Measurements from ENCODE around the gene PRDM1. TPM values are rescaled to one million over a fixed set of nuclear protein-coding genes. Genes with fewer than 3 reads are reported as not detected.
A peak's percentile ranks its signal among the peaks of the same experiment; 100 is the strongest.

PRDM1 gene
- polyA plus RNA-seq, 1 of the 3 experiments (the other 2 are of a cell fraction), result 4.0 TPM

DNA sequence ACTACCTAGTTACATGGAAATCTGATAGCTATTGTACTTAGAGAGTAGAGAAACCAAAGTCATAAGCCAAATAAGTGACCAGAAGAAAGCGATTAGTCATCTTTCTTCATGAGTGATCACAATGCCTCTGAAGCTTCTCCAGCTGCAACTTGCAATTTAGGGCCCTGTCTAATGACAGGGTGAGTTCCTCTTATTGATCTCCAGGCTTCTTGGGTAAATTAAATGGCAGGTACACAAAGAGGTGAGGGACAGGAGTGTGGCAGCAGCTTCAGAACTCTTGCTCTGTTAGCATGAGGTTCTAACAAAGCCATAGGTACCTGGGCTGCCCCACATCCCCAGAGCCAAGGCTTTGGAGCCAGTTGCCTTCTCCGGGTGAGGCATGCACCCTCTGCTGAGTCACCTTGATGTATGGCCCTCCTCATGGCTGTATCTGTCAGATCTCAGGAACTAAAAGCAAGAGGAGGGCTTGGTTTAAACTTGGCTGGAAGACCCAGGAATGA is 60.8 kb downstream of the PRDM1 start:
- CTCF ChIA-PET, result interaction anchor here (0.6 kb wide), 2 partner anchors 33 to 193 kb away, joined by 3 read pairs; no protein-coding TSS in a partner anchor

DNA sequence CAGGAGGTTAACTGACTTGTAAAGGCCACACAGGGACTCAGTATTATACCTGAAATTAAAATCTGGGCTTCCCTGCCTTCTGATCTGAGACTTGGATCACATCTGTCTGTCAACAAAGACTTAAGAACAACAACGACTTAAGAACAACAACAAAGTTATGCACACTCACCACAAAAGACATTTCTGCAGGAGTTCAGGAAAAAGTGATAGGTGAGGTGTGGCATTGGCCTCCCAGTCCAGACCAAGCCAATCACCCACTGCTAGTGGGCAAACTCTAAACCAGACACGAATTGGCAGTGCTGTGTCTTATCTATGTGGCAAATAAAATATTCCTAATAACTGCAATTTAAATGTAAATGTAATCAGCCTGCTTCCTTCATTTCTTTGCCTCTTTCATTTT is 61.3 kb downstream of the PRDM1 start:
- no peaks in the 10 kb centered on the region for H3K9me2 ChIP-seq
- H3K79me2 ChIP-seq (ENCODE audit: insufficient read depth), result no peaks in the 10 kb centered on the region
- no peak overlapping the region for H3K27ac ChIP-seq (ENCODE audit: low read depth in 2 of 2, low read length in 1 of 2)
- no peak overlapping the region for H2AFZ ChIP-seq (ENCODE audit: low read depth)
- H3K36me3 ChIP-seq (replicated peaks in 1 of 2; ENCODE audit: control insufficient read depth in 1 of 2, insufficient read depth in 2 of 2, low read length in 1 of 2), result no peaks in the 10 kb centered on the region
- ChIA-PET CTCF (interaction anchor here (0.6 kb wide), 1 partner anchor 192 kb away, joined by 3 read pairs; no protein-coding TSS in a partner anchor), POLR2A (no interaction called here)
- peaks cover 6% of the 10 kb centered on the region for H3F3A ChIP-seq (replicated peaks; ENCODE audit: insufficient read depth)
- H3K9me3 ChIP-seq, result no peaks in the 10 kb centered on the region
- 50% methylated on average over 1 of the region's 2 CpGs for WGBS (ENCODE audit: low lambda C conversion rate)
- no peak for TF ChIP-seq TEAD4 (IDR thresholded peaks at IDR 0.05; ENCODE audit: borderline replicate concordance, insufficient read depth)
- TF ChIP-seq, protein P1, sequence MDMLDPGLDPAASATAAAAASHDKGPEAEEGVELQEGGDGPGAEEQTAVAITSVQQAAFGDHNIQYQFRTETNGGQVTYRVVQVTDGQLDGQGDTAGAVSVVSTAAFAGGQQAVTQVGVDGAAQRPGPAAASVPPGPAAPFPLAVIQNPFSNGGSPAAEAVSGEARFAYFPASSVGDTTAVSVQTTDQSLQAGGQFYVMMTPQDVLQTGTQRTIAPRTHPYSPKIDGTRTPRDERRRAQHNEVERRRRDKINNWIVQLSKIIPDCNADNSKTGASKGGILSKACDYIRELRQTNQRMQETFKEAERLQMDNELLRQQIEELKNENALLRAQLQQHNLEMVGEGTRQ (IDR thresholded peaks at IDR 0.05; ENCODE audit: borderline replicate concordance, low read depth, low read length), result no peak
- peaks cover 0 to 15% of the 10 kb centered on the region in 2 experiments; a peak in 2 of 4 replicates for H3K4me1 ChIP-seq (ENCODE audit: control insufficient read depth in 1 of 2, insufficient read depth in 2 of 2, low read depth in 1 of 2, low read length in 1 of 2)
- no peak for DNase-seq
- no peak overlapping the region for H3K9ac ChIP-seq
- no peaks in the 10 kb centered on the region for H4K20me1 ChIP-seq (ENCODE audit: insufficient read depth)
- H3K27me3 ChIP-seq (ENCODE audit: insufficient read depth), result no peaks in the 10 kb centered on the region
- H3K4me3 ChIP-seq (ENCODE audit: low read depth in 2 of 2, low read length in 1 of 2), result no peak overlapping the region
- 0 out of 2 replicates have a peak overlapping the region, but pooled peaks have one; percentile 35 for H3K4me2 ChIP-seq

More for the DNA sequence above, 60.8 kb downstream of the PRDM1 start:
- Histone ChIP-seq H3K79me2 (ENCODE audit: insufficient read depth) (no peaks in the 10 kb centered on the region), H3K36me3 (replicated peaks in 1 of 2; ENCODE audit: control insufficient read depth in 1 of 2, insufficient read depth in 2 of 2, low read length in 1 of 2) (no peaks in the 10 kb centered on the region), H3K4me2 (peak overlapping the region; percentile 35; the same call in 1 of the 2 replicates), H3K27me3 (ENCODE audit: insufficient read depth) (no peaks in the 10 kb centered on the region), H3K9me2 (no peaks in the 10 kb centered on the region), H4K20me1 (ENCODE audit: insufficient read depth) (no peaks in the 10 kb centered on the region), H3K27ac (ENCODE audit: low read depth in 2 of 2, low read length in 1 of 2) (no peak overlapping the region), H3K9ac (no peak overlapping the region), H2AFZ (ENCODE audit: low read depth) (no peak overlapping the region), H3K9me3 (no peaks in the 10 kb centered on the region), H3F3A (replicated peaks; ENCODE audit: insufficient read depth) (peaks cover 6% of the 10 kb centered on the region), H3K4me1 (ENCODE audit: control insufficient read depth in 1 of 2, insufficient read depth in 2 of 2, low read depth in 1 of 2, low read length in 1 of 2) (peaks cover 0 to 15% of the 10 kb centered on the region in 2 experiments; a peak in 2 of 4 replicates), H3K4me3 (ENCODE audit: low read depth in 2 of 2, low read length in 1 of 2) (no peak overlapping the region)
- 0 out of 4 replicates have a peak, but pooled peaks of 1 of the 2 experiments have one; percentile 11 for TF ChIP-seq EP300 (IDR thresholded peaks at IDR 0.05; ENCODE audit: borderline replicate concordance in 1 of 2, low read depth in 1 of 2, low read length in 1 of 2)
- peak; percentile 14; the same call in 1 of the 2 replicates for TF ChIP-seq JUND (IDR thresholded peaks at IDR 0.05)
- TF ChIP-seq FOXM1 (IDR thresholded peaks at IDR 0.05; ENCODE audit: low read depth), result no peak
- TF ChIP-seq, protein P2, sequence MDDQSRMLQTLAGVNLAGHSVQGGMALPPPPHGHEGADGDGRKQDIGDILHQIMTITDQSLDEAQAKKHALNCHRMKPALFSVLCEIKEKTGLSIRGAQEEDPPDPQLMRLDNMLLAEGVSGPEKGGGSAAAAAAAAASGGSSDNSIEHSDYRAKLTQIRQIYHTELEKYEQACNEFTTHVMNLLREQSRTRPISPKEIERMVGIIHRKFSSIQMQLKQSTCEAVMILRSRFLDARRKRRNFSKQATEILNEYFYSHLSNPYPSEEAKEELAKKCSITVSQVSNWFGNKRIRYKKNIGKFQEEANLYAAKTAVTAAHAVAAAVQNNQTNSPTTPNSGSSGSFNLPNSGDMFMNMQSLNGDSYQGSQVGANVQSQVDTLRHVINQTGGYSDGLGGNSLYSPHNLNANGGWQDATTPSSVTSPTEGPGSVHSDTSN (IDR thresholded peaks at IDR 0.05), result peak; percentile 62
- TF ChIP-seq, protein P1 (IDR thresholded peaks at IDR 0.05; ENCODE audit: borderline replicate concordance, low read depth, low read length), result no peak
- peak; percentile 36; the same call in 1 of the 2 replicates for TF ChIP-seq TCF12 (IDR thresholded peaks at IDR 0.05)
- 75% methylated on average over 2 of the region's 2 CpGs for WGBS (ENCODE audit: low lambda C conversion rate)
- no peak for DNase-seq
- POLR2A ChIA-PET, result no interaction called here

Measured in SK-N-SH (cell line).